ENCODE results near the gene LAX1.
A peak's percentile ranks its signal among the peaks of the same experiment; 100 is the strongest.

Gene LAX1

DNA sequence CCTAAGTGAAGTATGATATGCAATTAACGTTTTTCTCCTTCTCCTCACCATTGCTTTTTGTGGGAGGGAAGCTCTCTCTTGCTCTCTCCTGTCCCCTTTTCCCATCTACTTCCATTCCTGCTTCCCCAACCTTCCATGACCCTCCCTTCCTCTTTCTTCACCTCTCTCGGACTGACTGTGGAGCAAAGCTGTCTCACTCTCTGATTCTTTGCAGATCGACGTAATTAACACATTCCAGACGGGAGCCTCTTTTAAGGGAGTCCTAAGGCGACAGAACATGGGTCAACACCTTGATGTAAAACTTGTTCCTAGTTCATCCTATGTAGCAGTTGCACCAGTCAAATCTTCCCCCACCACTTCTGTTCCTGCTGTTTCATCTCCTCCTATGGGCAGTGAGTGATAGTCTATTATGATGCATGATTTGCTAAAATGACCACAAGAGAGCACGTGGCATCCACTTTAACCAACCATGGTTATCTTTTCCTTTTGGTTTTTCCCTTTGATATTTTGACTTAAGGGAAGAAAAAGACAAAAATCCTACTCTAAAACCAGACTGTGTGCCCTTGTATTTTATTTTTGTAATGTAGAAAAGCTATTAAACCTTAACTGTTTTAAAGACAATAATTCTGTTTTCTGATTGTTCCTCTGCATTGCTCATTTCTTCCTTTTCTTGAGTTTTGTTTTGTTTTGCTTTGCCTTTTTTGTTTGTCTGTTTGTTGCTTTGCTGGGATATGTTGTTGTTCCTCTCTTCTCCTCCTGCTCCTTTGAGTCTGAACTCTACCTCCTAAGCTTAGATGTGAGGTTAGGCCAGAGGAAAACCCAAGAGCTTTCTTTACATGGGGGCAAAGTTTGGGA is 31.7 kb upstream of the LAX1 start:
- no peak overlapping the region for H3K4me3 Mint-ChIP-seq
- peaks cover 56% of the 10 kb centered on the region for H3K36me3 Mint-ChIP-seq (ENCODE audit: low read depth)
- H3K27me3 Mint-ChIP-seq (ENCODE audit: low read depth, poor library complexity): peaks cover 5% of the 10 kb centered on the region
- no peak overlapping the region for H3K27ac Mint-ChIP-seq
- DNase-seq: no peak
- H3K4me1 Mint-ChIP-seq: no peaks in the 10 kb centered on the region
- H3K9me3 Mint-ChIP-seq: no peaks in the 10 kb centered on the region
- TF ChIP-seq, protein P1, sequence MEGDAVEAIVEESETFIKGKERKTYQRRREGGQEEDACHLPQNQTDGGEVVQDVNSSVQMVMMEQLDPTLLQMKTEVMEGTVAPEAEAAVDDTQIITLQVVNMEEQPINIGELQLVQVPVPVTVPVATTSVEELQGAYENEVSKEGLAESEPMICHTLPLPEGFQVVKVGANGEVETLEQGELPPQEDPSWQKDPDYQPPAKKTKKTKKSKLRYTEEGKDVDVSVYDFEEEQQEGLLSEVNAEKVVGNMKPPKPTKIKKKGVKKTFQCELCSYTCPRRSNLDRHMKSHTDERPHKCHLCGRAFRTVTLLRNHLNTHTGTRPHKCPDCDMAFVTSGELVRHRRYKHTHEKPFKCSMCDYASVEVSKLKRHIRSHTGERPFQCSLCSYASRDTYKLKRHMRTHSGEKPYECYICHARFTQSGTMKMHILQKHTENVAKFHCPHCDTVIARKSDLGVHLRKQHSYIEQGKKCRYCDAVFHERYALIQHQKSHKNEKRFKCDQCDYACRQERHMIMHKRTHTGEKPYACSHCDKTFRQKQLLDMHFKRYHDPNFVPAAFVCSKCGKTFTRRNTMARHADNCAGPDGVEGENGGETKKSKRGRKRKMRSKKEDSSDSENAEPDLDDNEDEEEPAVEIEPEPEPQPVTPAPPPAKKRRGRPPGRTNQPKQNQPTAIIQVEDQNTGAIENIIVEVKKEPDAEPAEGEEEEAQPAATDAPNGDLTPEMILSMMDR (IDR thresholded peaks at IDR 0.05): no peak

DNA sequence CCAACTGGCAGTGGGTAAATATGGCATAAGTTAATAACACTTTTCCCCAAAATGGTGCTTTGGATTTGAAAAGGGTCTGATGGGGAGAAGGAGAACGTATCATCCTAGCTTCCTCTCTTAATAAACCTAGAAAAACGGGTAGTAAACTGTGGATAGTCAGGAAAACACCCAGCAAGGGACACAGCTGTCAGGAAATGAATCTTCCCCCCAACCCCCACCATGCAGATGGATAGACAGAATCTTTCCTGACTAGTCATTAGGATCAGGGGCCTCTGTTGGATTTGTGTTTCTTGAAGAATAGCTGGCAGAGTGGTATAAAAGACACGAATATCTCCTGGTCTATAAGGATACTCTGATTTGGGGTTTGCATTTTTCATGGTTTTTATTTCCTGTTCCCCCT is 22.5 kb upstream of the LAX1 start:
- TF ChIP-seq, protein P1 (IDR thresholded peaks at IDR 0.05): no peak
- DNase-seq: no peak
- Mint-ChIP-seq H3K4me1 (peaks cover 16% of the 10 kb centered on the region), H3K27me3 (ENCODE audit: low read depth, poor library complexity) (peaks cover 9% of the 10 kb centered on the region), H3K36me3 (ENCODE audit: low read depth) (peaks cover 26% of the 10 kb centered on the region), H3K27ac (no peak overlapping the region), H3K4me3 (no peak overlapping the region), H3K9me3 (peaks cover 10% of the 10 kb centered on the region)

DNA sequence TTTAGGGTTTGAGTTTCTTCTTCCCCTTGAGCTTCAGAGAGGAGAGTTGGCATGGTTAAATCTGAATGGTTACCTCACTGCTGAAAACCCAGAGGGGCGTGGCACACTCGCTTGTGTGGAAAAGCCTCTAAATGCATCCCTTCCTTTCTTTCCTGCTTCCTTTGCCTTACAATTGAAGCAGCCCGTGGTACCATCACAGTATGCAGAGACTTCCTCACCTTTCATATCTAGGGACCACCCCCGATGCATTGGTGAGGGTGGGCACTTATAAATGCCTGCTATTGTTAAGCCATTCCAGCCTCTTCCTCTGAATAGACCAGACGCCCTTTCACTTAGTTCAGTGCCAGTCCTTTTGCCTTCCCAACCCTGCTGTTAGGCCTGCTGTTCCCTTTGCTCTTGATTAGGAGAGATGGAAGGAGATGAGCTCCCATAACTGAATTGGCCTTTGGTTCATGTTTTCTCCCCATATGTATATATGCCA is 21.9 kb upstream of the LAX1 start:
- no peak overlapping the region for H3K4me3 Mint-ChIP-seq
- H3K27me3 Mint-ChIP-seq (ENCODE audit: low read depth, poor library complexity): peaks cover 9% of the 10 kb centered on the region
- H3K9me3 Mint-ChIP-seq: peaks cover 10% of the 10 kb centered on the region
- no peak overlapping the region for H3K27ac Mint-ChIP-seq
- peaks cover 26% of the 10 kb centered on the region for H3K36me3 Mint-ChIP-seq (ENCODE audit: low read depth)
- TF ChIP-seq, protein P1 (IDR thresholded peaks at IDR 0.05): no peak
- peaks cover 16% of the 10 kb centered on the region for H3K4me1 Mint-ChIP-seq
- DNase-seq: no peak

DNA sequence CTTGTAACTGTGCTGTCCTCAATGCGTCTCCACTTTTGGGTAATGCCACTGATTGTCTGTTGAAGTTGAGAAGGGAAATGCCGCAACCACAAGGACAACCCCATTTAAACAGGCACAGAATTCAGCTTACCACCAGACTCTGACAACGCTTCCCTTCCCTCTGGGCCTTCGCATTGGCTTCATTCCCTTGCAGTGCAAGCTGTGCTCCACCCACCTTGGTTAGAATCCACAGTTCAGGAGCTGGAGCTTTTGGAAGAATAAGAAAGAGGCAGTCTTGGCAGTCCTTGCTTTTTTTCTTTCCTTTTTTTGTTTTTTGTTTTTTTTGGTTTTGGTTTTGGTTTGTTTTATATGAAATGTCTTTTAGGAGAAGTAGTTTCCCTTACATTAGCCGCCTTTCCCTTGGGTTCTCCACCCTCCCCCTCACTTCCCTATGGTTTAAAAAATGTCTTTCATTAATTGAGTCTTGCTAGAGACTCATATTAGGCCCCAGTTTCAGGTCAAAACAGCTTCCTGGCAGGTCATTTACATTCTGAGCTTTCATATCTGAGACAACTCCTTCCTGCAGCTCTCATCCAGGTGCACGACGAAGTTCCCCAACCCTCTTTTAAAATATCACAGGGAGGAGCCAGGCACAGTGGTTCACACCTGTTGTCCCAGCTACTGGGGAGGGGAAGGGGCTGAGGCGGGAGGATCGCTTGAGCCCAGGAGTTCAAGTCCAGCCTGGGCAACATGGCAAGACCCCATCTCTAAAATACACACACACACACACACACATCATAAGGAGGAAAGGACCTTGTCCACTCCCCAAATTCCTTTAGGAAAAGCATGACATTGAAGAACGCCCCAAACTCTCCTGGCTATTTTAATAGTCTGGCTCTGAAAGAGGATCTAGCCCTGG is 20.7 kb upstream of the LAX1 start:
- DNase-seq: no peak
- peaks cover 12% of the 10 kb centered on the region for H3K27me3 Mint-ChIP-seq (ENCODE audit: low read depth, poor library complexity)
- H3K4me3 Mint-ChIP-seq: no peak overlapping the region
- TF ChIP-seq, protein P1 (IDR thresholded peaks at IDR 0.05): no peak
- H3K36me3 Mint-ChIP-seq (ENCODE audit: low read depth): peaks cover 23% of the 10 kb centered on the region
- H3K9me3 Mint-ChIP-seq: peaks cover 10% of the 10 kb centered on the region
- H3K27ac Mint-ChIP-seq: peak overlapping the region; percentile 1
- peaks cover 13% of the 10 kb centered on the region for H3K4me1 Mint-ChIP-seq

DNA sequence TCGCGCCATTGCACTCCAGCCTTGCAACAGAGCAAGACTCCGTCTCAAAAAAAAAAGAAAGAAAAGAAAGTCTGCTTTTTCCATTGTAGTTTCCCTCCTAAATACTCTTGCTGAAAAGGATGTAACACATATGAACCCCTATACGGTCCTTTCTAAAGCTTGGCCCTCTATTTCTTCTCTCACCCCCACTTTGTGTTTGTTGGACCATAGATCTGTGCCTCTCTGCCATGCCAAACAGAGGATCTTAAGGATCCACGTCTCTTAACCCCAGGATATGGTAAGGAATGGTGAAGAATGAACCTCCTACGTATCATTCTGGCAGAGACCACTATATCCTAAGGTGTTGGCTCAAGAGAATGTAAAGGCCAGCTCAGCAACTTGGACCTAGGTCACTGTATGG is 18.7 kb upstream of the LAX1 start:
- H3K4me1 Mint-ChIP-seq: peaks cover 11% of the 10 kb centered on the region
- H3K27ac Mint-ChIP-seq: no peak overlapping the region
- TF ChIP-seq, protein P1 (IDR thresholded peaks at IDR 0.05): no peak
- H3K9me3 Mint-ChIP-seq: peaks cover 10% of the 10 kb centered on the region
- no peak for DNase-seq
- no peak overlapping the region for H3K4me3 Mint-ChIP-seq
- H3K27me3 Mint-ChIP-seq (ENCODE audit: low read depth, poor library complexity): peaks cover 12% of the 10 kb centered on the region
- H3K36me3 Mint-ChIP-seq (ENCODE audit: low read depth): peaks cover 9% of the 10 kb centered on the region
